ENCODE data around the gene RIMBP2.

- TF ChIP-seq CTCF (IDR thresholded peaks at IDR 0.05; ENCODE audit: low read length) (no peak), EZH2 (IDR thresholded peaks at IDR 0.05; ENCODE audit: borderline replicate concordance, low read length) (no peak)
Measured at GRCh38 chr12:130438243-130438620, 277.9 kb downstream of the RIMBP2 start.
